ENCODE data around the gene CEP350.
"Not testable (repeated sequence)": the region's sequence is repeated elsewhere in the genome, so short reads cannot be mapped to it uniquely, and the experiment has no call there.

The CEP350 gene

GRCh38 chr1:180112984-180113647 lies 158.5 kb downstream of the CEP350 start:
- H3K27ac ChIP-seq (ENCODE audit: low read length), result no peak overlapping the region
- no peak overlapping the region for H3K9ac ChIP-seq (ENCODE audit: low read length)
- H3K27me3 ChIP-seq (ENCODE audit: control insufficient read depth, insufficient read depth, low read length), result no peaks in the 10 kb centered on the region
- peaks cover 15% of the 10 kb centered on the region for H3K36me3 ChIP-seq (ENCODE audit: control insufficient read depth, low read depth, low read length)
- no peaks in the 10 kb centered on the region for H3K9me3 ChIP-seq (ENCODE audit: control insufficient read depth, low read depth, low read length)
- no peaks in the 10 kb centered on the region for H3K4me1 ChIP-seq (ENCODE audit: control insufficient read depth, low read depth, low read length)
- H3K4me3 ChIP-seq (ENCODE audit: low read length), result no peak overlapping the region

GRCh38 chr1:180114396-180114945 lies 159.9 kb downstream of the CEP350 start:
- H3K27ac ChIP-seq (ENCODE audit: low read length), result no peak overlapping the region
- no peaks in the 10 kb centered on the region for H3K27me3 ChIP-seq (ENCODE audit: control insufficient read depth, insufficient read depth, low read length)

GRCh38 chr1:180116964-180117763 lies 162.6 kb downstream of the CEP350 start:
- no peaks in the 10 kb centered on the region for H3K4me1 ChIP-seq (ENCODE audit: control insufficient read depth, low read depth, low read length)
- no peak overlapping the region for H3K9ac ChIP-seq (ENCODE audit: low read length)
- H3K9me3 ChIP-seq (ENCODE audit: control insufficient read depth, low read depth, low read length), result no peaks in the 10 kb centered on the region
- no peaks in the 10 kb centered on the region for H3K27me3 ChIP-seq (ENCODE audit: control insufficient read depth, insufficient read depth, low read length)
- no peaks in the 10 kb centered on the region for H3K36me3 ChIP-seq (ENCODE audit: control insufficient read depth, low read depth, low read length)
- no peak overlapping the region for H3K4me3 ChIP-seq (ENCODE audit: low read length)
- H3K27ac ChIP-seq (ENCODE audit: low read length), result no peak overlapping the region

More at GRCh38 chr1:180114396-180114945, 159.9 kb downstream of the CEP350 start:
- H3K4me1 ChIP-seq (ENCODE audit: control insufficient read depth, low read depth, low read length), result no peaks in the 10 kb centered on the region
- peaks cover 15% of the 10 kb centered on the region for H3K36me3 ChIP-seq (ENCODE audit: control insufficient read depth, low read depth, low read length)
- no peak overlapping the region for H3K9ac ChIP-seq (ENCODE audit: low read length)
- no peak overlapping the region for H3K4me3 ChIP-seq (ENCODE audit: low read length)
- no peaks in the 10 kb centered on the region for H3K9me3 ChIP-seq (ENCODE audit: control insufficient read depth, low read depth, low read length)

GRCh38 chr1:180117764-180118116 lies 163.1 kb downstream of the CEP350 start:
- Histone ChIP-seq H3K4me3 (ENCODE audit: low read length) (no peak overlapping the region), H3K9me3 (ENCODE audit: control insufficient read depth, low read depth, low read length) (no peaks in the 10 kb centered on the region), H3K9ac (ENCODE audit: low read length) (no peak overlapping the region), H3K27ac (ENCODE audit: low read length) (no peak overlapping the region), H3K36me3 (ENCODE audit: control insufficient read depth, low read depth, low read length) (no peaks in the 10 kb centered on the region), H3K4me1 (ENCODE audit: control insufficient read depth, low read depth, low read length) (no peaks in the 10 kb centered on the region), H3K27me3 (ENCODE audit: control insufficient read depth, insufficient read depth, low read length) (no peaks in the 10 kb centered on the region)

GRCh38 chr1:180119837-180120236 lies 165.2 kb downstream of the CEP350 start:
- H3K9ac ChIP-seq (ENCODE audit: low read length), result no peak overlapping the region
- H3K36me3 ChIP-seq (ENCODE audit: control insufficient read depth, low read depth, low read length), result no peaks in the 10 kb centered on the region
- no peak overlapping the region for H3K4me3 ChIP-seq (ENCODE audit: low read length)
- no peaks in the 10 kb centered on the region for H3K27me3 ChIP-seq (ENCODE audit: control insufficient read depth, insufficient read depth, low read length)
- H3K27ac ChIP-seq (ENCODE audit: low read length), result no peak overlapping the region
- no peaks in the 10 kb centered on the region for H3K9me3 ChIP-seq (ENCODE audit: control insufficient read depth, low read depth, low read length)
- no peaks in the 10 kb centered on the region for H3K4me1 ChIP-seq (ENCODE audit: control insufficient read depth, low read depth, low read length)

GRCh38 chr1:180123463-180123936 lies 168.9 kb downstream of the CEP350 start:
- H3K36me3 ChIP-seq (ENCODE audit: control insufficient read depth, low read depth, low read length), result no peaks in the 10 kb centered on the region

GRCh38 chr1:180130651-180131050 lies 176.0 kb downstream of the CEP350 start:
- Histone ChIP-seq H3K27ac (ENCODE audit: low read length) (no peak overlapping the region), H3K9me3 (ENCODE audit: control insufficient read depth, low read depth, low read length) (no peaks in the 10 kb centered on the region), H3K36me3 (ENCODE audit: control insufficient read depth, low read depth, low read length) (no peaks in the 10 kb centered on the region), H3K9ac (ENCODE audit: low read length) (no peak overlapping the region), H3K4me1 (ENCODE audit: control insufficient read depth, low read depth, low read length) (no peaks in the 10 kb centered on the region), H3K4me3 (ENCODE audit: low read length) (no peak overlapping the region), H3K27me3 (ENCODE audit: control insufficient read depth, insufficient read depth, low read length) (no peaks in the 10 kb centered on the region)

More at GRCh38 chr1:180123463-180123936, 168.9 kb downstream of the CEP350 start:
- H3K27me3 ChIP-seq (ENCODE audit: control insufficient read depth, insufficient read depth, low read length), result no peaks in the 10 kb centered on the region
- H3K4me3 ChIP-seq (ENCODE audit: low read length), result no peak overlapping the region
- H3K9ac ChIP-seq (ENCODE audit: low read length), result no peak overlapping the region
- no peaks in the 10 kb centered on the region for H3K4me1 ChIP-seq (ENCODE audit: control insufficient read depth, low read depth, low read length)
- no peak overlapping the region for H3K27ac ChIP-seq (ENCODE audit: low read length)
- H3K9me3 ChIP-seq (ENCODE audit: control insufficient read depth, low read depth, low read length), result no peaks in the 10 kb centered on the region

GRCh38 chr1:180131510-180131909 lies 176.9 kb downstream of the CEP350 start:
- Histone ChIP-seq H3K36me3 (ENCODE audit: control insufficient read depth, low read depth, low read length) (no peaks in the 10 kb centered on the region), H3K9me3 (ENCODE audit: control insufficient read depth, low read depth, low read length) (no peaks in the 10 kb centered on the region), H3K9ac (ENCODE audit: low read length) (no peak overlapping the region), H3K4me1 (ENCODE audit: control insufficient read depth, low read depth, low read length) (no peaks in the 10 kb centered on the region), H3K4me3 (ENCODE audit: low read length) (no peak overlapping the region), H3K27me3 (ENCODE audit: control insufficient read depth, insufficient read depth, low read length) (no peaks in the 10 kb centered on the region), H3K27ac (ENCODE audit: low read length) (no peak overlapping the region)

GRCh38 chr1:180133193-180133592 lies 178.6 kb downstream of the CEP350 start:
- no peaks in the 10 kb centered on the region for H3K4me1 ChIP-seq (ENCODE audit: control insufficient read depth, low read depth, low read length)
- no peaks in the 10 kb centered on the region for H3K36me3 ChIP-seq (ENCODE audit: control insufficient read depth, low read depth, low read length)
- H3K4me3 ChIP-seq (ENCODE audit: low read length), result no peak overlapping the region
- no peaks in the 10 kb centered on the region for H3K27me3 ChIP-seq (ENCODE audit: control insufficient read depth, insufficient read depth, low read length)
- H3K9ac ChIP-seq (ENCODE audit: low read length), result no peak overlapping the region
- H3K27ac ChIP-seq (ENCODE audit: low read length), result no peak overlapping the region
- no peaks in the 10 kb centered on the region for H3K9me3 ChIP-seq (ENCODE audit: control insufficient read depth, low read depth, low read length)

- not testable (repeated sequence) for H3K9me3 ChIP-seq (ENCODE audit: control insufficient read depth, low read depth, low read length); H3K36me3 ChIP-seq (ENCODE audit: control insufficient read depth, low read depth, low read length); H3K4me1 ChIP-seq (ENCODE audit: control insufficient read depth, low read depth, low read length); H3K27ac ChIP-seq (ENCODE audit: low read length); H3K27me3 ChIP-seq (ENCODE audit: control insufficient read depth, insufficient read depth, low read length); H3K9ac ChIP-seq (ENCODE audit: low read length); H3K4me3 ChIP-seq (ENCODE audit: low read length)
Measured at GRCh38 chr1:180133688-180134087, 179.1 kb downstream of the CEP350 start.

GRCh38 chr1:180135535-180135934 lies 180.9 kb downstream of the CEP350 start:
- Histone ChIP-seq H3K4me1 (ENCODE audit: control insufficient read depth, low read depth, low read length) (no peaks in the 10 kb centered on the region), H3K9ac (ENCODE audit: low read length) (no peak overlapping the region), H3K27me3 (ENCODE audit: control insufficient read depth, insufficient read depth, low read length) (no peaks in the 10 kb centered on the region), H3K27ac (ENCODE audit: low read length) (no peak overlapping the region), H3K4me3 (ENCODE audit: low read length) (no peak overlapping the region), H3K9me3 (ENCODE audit: control insufficient read depth, low read depth, low read length) (no peaks in the 10 kb centered on the region), H3K36me3 (ENCODE audit: control insufficient read depth, low read depth, low read length) (no peaks in the 10 kb centered on the region)
